ENCODE data around the gene PIAS2.

Gene PIAS2

GRCh38 chr18:46771141-46771540 lies 146.2 kb downstream of the PIAS2 start:
- no peak for TF ChIP-seq SIN3A (IDR thresholded peaks at IDR 0.05; ENCODE audit: borderline replicate concordance, insufficient read depth, low read length)
- no peak for TF ChIP-seq POLR2AphosphoS5 (IDR thresholded peaks at IDR 0.05; ENCODE audit: low read depth, low read length)
- TF ChIP-seq REST (IDR thresholded peaks at IDR 0.05; ENCODE audit: insufficient read depth in 1 of 2, low read depth in 2 of 2, low read length in 2 of 2), result no peak
- TF ChIP-seq TAF1 (IDR thresholded peaks at IDR 0.05; ENCODE audit: borderline replicate concordance, insufficient read depth, low read length), result no peak
- TF ChIP-seq FOXP2 (optimal IDR thresholded peaks at IDR 0.05; ENCODE audit: borderline replicate concordance, extremely low read depth, extremely low read length, insufficient read depth), result no peak

- TF ChIP-seq TAF1 (IDR thresholded peaks at IDR 0.05; ENCODE audit: borderline replicate concordance, insufficient read depth, low read length), result no peak
- no peak for TF ChIP-seq POLR2AphosphoS5 (IDR thresholded peaks at IDR 0.05; ENCODE audit: low read depth, low read length)
- TF ChIP-seq SIN3A (IDR thresholded peaks at IDR 0.05; ENCODE audit: borderline replicate concordance, insufficient read depth, low read length), result no peak
- TF ChIP-seq REST (IDR thresholded peaks at IDR 0.05; ENCODE audit: insufficient read depth in 1 of 2, low read depth in 2 of 2, low read length in 2 of 2), result no peak
- no peak for TF ChIP-seq FOXP2 (optimal IDR thresholded peaks at IDR 0.05; ENCODE audit: borderline replicate concordance, extremely low read depth, extremely low read length, insufficient read depth)
These were observed 146.6 kb downstream of the PIAS2 start for GRCh38 chr18:46770708-46771107.

- TF ChIP-seq TAF1 (IDR thresholded peaks at IDR 0.05; ENCODE audit: borderline replicate concordance, insufficient read depth, low read length) (no peak), SIN3A (IDR thresholded peaks at IDR 0.05; ENCODE audit: borderline replicate concordance, insufficient read depth, low read length) (no peak), FOXP2 (optimal IDR thresholded peaks at IDR 0.05; ENCODE audit: borderline replicate concordance, extremely low read depth, extremely low read length, insufficient read depth) (no peak), REST (IDR thresholded peaks at IDR 0.05; ENCODE audit: insufficient read depth in 1 of 2, low read depth in 2 of 2, low read length in 2 of 2) (no peak), POLR2AphosphoS5 (IDR thresholded peaks at IDR 0.05; ENCODE audit: low read depth, low read length) (no peak)
These were observed 149.0 kb downstream of the PIAS2 start for GRCh38 chr18:46768166-46768921.

GRCh38 chr18:46767217-46767616 lies 150.1 kb downstream of the PIAS2 start:
- no peak for TF ChIP-seq POLR2AphosphoS5 (IDR thresholded peaks at IDR 0.05; ENCODE audit: low read depth, low read length)
- TF ChIP-seq REST (IDR thresholded peaks at IDR 0.05; ENCODE audit: insufficient read depth in 1 of 2, low read depth in 2 of 2, low read length in 2 of 2), result no peak
- no peak for TF ChIP-seq SIN3A (IDR thresholded peaks at IDR 0.05; ENCODE audit: borderline replicate concordance, insufficient read depth, low read length)
- TF ChIP-seq TAF1 (IDR thresholded peaks at IDR 0.05; ENCODE audit: borderline replicate concordance, insufficient read depth, low read length), result no peak
- no peak for TF ChIP-seq FOXP2 (optimal IDR thresholded peaks at IDR 0.05; ENCODE audit: borderline replicate concordance, extremely low read depth, extremely low read length, insufficient read depth)

All from PFSK-1 (cell line).